ENCODE data around the gene STRADA.

The STRADA gene

DNA sequence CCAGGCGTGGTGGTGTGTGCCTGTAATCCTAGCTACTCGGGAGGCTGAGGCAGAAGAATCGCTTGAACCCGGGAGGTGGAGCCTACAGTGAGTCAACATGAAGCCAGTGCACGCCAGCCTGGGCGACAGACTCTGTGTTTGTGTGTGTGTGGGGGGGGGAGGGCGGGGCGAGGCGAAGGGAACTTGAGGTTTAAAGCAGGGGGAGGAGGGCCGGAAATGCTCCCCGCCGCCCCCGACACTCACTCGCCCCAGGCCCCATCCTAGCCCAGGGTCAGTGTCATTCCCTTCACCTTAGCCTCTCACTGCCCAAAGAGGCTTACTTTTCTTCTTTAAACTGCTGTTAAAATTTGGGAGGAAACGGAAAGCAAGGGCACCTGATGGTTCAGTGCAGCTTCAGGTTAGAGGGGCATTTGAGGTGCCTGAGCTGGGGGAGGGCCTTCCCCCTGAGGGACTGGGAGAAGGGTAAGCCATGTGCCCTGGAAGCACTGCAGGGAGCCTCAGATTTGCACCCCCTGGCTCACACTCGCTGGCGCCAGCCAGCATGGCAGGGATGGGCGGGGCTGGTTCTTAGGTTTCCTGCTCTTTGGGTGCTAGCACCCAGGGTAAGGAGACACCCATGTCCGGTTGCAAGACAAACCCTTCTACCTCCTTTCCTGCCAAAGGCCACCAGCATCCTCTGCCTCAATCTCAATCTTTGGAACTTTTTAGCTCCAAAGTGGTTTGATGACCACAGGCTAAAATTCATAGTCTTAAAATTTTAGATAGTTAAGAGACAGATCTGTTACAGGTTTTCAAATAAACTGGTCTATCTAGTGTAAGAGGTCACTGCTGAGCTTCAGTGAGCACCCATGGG lies 39.5 kb downstream of the STRADA start:
- DNase-seq: peak in 3 of 56 donors; percentile 19 to 29 (median 25)

GRCh38 chr17:63701456-63701820 lies 40.2 kb downstream of the STRADA start:
- DNase-seq: no peak

GRCh38 chr17:63700528-63701455 lies 40.8 kb downstream of the STRADA start:
- DNase-seq: peak in 40 of 56 donors; percentile 17 to 87 (median 56)

DNA sequence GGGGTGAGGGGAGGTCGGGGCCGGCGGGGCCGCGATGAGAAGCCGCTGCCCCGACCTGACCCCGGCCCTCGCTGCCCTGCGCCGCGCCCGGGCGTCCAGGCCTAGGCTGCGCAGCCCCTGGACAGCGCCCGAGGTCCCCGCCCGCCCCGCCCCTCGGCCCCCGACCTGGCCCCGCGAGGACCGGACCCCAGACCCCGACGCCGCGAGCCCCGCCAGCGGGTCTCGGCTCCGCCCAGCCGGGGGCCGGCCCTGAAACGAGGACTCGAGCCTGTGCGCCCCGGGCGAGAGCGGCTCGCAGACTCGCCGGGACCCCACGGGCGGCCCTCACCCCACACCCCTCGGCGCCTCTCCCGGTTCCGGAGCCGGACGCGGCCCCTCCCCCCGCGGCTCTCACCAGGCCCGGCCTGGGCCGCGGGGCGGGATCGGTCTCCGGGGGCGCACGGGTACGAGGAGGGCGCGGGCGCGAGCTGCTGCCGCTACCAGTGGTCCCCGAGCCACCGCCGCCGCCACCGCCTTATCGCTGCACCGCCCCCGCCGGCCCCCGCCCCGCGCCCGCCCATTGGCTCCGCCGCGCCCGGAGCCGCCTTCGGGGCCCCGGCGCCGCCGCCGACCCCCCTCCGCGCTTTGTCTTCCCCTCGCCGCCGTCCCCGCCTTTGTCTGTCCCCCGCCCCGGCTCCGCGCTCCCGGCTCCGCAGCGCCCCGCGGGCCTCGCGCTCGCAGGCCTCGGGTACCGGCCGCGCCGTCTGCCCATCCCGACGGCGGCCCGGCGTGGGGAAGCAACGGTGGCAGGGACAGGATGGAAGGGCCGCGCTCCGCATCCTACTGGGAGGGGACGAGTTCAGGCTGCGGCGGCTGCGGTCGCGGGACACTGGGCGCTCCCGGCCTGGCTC lies 41.7 kb downstream of the STRADA start, which contains the start of gene LIMD2:
TSS of gene LIMD2 (minus strand) at position 488 of the 890 bp plus-strand sequence. CDS start 827 bp downstream, outside the sequence.
- peak in 22 of 56 donors; percentile 17 to 70 (median 36) for DNase-seq

DNA sequence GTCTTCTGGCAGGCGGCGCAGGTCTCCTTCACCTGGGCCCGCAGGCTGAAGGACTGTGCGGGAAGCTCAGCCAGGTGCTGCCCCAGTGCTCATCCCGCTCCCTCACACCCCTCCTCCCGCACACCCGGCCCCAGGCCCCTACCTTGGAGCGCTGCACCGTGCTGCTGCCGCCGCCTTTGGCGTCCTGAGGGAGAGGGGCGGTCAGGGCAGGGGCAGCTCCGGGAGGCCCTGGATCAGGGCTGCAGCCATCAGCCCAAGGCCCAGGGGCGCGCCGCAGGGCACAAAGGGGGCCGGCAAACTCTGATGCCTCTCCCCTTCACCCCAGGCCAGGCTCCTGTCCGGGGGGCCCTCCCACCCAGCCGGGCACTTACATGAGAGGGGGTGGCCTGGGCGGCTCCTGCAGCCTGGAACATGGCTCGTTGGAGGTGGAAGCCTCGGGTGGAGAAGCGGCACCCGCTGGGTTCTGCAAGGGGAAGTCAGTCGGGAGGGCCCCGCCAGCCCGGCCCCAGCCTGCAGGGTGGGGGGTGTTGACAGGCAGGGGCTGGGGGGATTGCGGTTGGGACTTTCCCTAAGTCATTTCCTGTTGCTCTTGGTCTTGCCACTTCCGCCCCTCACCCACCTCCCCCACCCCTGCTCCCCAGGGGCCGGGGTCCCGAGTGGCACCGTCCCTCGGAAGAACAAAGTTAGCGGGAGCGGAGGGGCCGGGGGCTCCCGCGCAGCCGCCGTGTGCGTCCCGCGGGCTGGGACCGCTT lies 42.5 kb downstream of the STRADA start:
- peak in 8 of 56 donors; percentile 12 to 41 (median 22) for DNase-seq

- no peak for DNase-seq
These were observed 43.2 kb downstream of the STRADA start for GRCh38 chr17:63698381-63698885.

DNA sequence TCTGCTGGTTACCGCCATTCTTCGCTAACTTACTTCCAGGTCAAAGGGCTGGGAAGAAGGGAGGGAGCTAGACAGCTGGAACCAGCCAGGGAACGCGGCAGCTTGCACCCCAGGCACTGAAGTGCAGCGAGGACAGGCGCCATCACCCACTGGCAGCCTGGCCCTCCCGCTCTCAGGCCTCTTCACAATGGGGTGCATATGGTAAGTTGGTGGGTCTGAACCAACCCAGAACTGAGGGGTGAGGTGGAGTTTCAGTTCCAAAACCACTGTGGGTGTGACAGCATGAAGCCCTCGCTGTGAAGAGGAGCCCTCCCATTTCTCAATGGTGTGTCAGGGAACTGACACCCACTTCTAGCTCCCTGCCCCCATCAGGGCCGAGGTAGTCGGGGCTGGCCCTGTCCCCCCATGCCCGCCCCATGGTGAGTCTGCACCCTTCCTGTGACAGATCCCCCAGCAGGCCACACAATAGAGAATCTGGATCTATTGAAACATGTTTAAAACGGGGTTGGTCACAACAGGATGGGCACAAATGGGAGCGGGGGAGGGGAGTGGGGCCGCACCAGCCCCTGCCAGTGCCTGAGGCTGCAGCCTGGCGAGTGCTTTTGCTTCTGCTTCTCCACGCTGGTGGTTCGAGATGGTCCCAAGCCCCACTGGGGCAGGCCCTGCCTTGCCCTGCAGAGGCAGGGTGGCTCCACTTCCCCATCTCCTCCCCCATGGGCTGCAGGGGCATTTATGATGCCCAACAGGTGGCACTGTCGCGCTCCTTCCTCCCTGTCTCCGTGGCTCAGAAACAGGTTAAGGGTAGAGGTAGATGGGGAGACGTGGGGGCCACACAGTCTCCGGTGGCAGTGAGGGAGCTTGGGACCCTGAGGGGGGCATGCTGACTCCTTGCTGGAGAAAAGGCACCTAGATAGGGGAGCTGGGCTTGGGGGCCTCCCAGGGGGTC lies 44.0 kb downstream of the STRADA start:
- peak in 8 of 56 donors; percentile 5 to 35 (median 28) for DNase-seq

- no peak for DNase-seq
These were observed 45.1 kb downstream of the STRADA start for GRCh38 chr17:63696381-63696961.

- no peak for DNase-seq
These were observed 45.7 kb downstream of the STRADA start for GRCh38 chr17:63695889-63696288.

DNA sequence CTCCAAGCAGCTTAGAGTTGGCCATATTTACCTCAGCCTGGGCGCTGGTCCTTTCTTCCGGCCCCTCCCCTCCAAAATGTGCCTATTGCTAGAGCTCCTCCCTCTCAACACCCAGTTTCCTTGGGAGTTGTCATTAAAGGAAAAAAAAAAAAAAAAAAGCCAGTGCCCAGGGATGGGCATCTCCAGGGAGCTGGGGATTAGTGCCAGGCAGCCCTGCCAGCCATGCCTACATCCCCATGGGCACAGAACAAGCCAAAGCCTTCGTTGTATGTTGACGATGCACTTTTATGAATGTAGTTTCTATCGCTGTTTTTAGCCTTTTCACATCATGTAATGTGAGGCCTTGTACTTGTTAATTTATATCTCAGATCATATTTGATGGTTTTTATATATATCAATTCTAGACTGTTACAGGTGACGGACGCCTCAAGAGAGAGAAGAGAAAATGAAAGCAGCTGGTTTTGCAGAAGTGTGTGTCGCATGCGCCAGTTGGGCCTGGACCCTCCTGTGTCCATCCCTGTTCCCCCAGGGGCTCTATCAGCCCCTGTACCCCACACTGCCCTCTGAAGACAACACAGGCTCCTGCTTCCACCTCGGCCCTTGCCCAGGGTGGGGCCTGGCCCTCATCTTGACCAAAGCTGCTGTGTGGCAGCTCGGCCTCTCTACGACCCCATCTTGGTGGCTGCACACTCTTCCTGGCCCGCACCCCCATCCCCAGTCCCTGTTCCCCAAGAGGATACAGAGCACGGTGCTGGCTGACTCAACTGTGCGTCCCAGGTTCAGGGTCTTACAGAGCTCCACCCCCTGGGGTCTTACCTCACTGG lies 46.4 kb downstream of the STRADA start:
- DNase-seq: no peak

- no peak for DNase-seq
These were observed 47.2 kb downstream of the STRADA start for GRCh38 chr17:63694229-63694949.

- DNase-seq: no peak
These were observed 48.0 kb downstream of the STRADA start for GRCh38 chr17:63693411-63694113.

GRCh38 chr17:63692195-63692816 lies 49.3 kb downstream of the STRADA start:
- DNase-seq: no peak

DNA sequence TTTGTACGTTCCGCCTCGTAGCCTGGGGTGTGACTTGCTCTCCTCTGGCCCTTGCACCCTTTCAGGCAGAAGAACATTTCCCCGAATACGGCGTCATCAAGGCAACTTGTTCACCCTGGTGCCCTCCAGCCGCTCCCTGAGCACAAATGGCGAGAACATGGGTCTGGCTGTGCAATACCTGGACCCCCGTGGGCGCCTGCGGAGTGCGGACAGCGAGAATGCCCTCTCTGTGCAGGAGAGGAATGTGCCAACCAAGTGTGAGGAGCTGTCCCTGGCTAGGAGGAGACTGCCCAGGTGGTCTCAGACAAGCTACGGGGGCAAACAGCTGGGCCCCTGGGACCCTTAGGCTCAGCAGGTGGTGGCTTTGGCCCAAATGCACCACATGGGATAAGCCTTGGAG lies 52.1 kb downstream of the STRADA start:
- DNase-seq: no peak

GRCh38 chr17:63688396-63689020 lies 53.1 kb downstream of the STRADA start:
- DNase-seq: no peak
